PFSK-1 (cell line): ENCODE measurements around the gene PLK4.

ENCODE experiments used
- FOXP2 ChIP-seq: optimal IDR thresholded peaks from 2 replicates; pipeline ENCODE3; 2011; ENCODE audit warnings: borderline replicate concordance, control low read depth, inconsistent platforms; ENCODE audit not compliant: insufficient read depth; ENCODE audit errors: extremely low read length, extremely low read depth
- POLR2AphosphoS5 ChIP-seq: IDR thresholded peaks from 2 replicates; pipeline ENCODE4 v1.6.1; 2012; ENCODE audit warnings: low read depth, mild to moderate bottlenecking, control low read depth, low read length, moderate library complexity
- REST ChIP-seq, 2 experiments: IDR thresholded peaks; 2 replicates each; pipeline versions ENCODE4 v1.6.1 to v1.8.0; 2011 to 2012; ENCODE audit warnings: low read depth in 2 of 2, low read length in 2 of 2, control low read depth in 1 of 2, inconsistent platforms in 1 of 2, mild to moderate bottlenecking in 1 of 2, moderate library complexity in 1 of 2; ENCODE audit not compliant: insufficient read depth in 1 of 2
- SIN3A ChIP-seq: IDR thresholded peaks from 2 replicates; pipeline ENCODE4 v1.6.1; 2012; ENCODE audit warnings: mild to moderate bottlenecking, low read length, moderate library complexity, borderline replicate concordance; ENCODE audit not compliant: insufficient read depth
- TAF1 ChIP-seq: IDR thresholded peaks from 2 replicates; pipeline ENCODE4 v1.6.1; 2012; ENCODE audit warnings: low read length, control low read depth, borderline replicate concordance; ENCODE audit not compliant: insufficient read depth

PLK4 gene

GRCh38 chr4:127846061-127846460 is 34.6 kb upstream of the PLK4 start:
- TF ChIP-seq SIN3A (no peak), FOXP2 (no peak), TAF1 (no peak), POLR2AphosphoS5 (no peak), REST (IDR thresholded peaks at IDR 0.05; ENCODE audit: insufficient read depth in 1 of 2, low read depth in 2 of 2, low read length in 2 of 2) (no peak)

- no peak for TF ChIP-seq POLR2AphosphoS5
- no peak for TF ChIP-seq SIN3A
- TF ChIP-seq TAF1 = no peak
- TF ChIP-seq FOXP2 = no peak
- TF ChIP-seq REST (IDR thresholded peaks at IDR 0.05; ENCODE audit: insufficient read depth in 1 of 2, low read depth in 2 of 2, low read length in 2 of 2) = no peak
Observed at GRCh38 chr4:127846765-127847164, 33.9 kb upstream of the PLK4 start.

GRCh38 chr4:127849505-127850234 is 31.0 kb upstream of the PLK4 start:
- TF ChIP-seq FOXP2 = no peak
- TF ChIP-seq SIN3A = no peak
- no peak for TF ChIP-seq REST (IDR thresholded peaks at IDR 0.05; ENCODE audit: insufficient read depth in 1 of 2, low read depth in 2 of 2, low read length in 2 of 2)
- no peak for TF ChIP-seq TAF1
- TF ChIP-seq POLR2AphosphoS5 = no peak

GRCh38 chr4:127852661-127853060 is 28.0 kb upstream of the PLK4 start:
- TF ChIP-seq TAF1 (no peak), SIN3A (no peak), POLR2AphosphoS5 (no peak)

GRCh38 chr4:127856196-127856812 is 24.4 kb upstream of the PLK4 start:
- TF ChIP-seq POLR2AphosphoS5 (no peak), SIN3A (no peak), TAF1 (no peak), REST (IDR thresholded peaks at IDR 0.05; ENCODE audit: insufficient read depth in 1 of 2, low read depth in 2 of 2, low read length in 2 of 2) (no peak), FOXP2 (no peak)
